GM21515 (cell line): Measurements from ENCODE around the gene LENG9.

Experiments used
- ATAC-seq: cut with Tn5 transposase; IDR thresholded peaks from one replicate; pipeline ENCODE4 v1.9.1; 2021; ENCODE audit not compliant: unreplicated experiment

The LENG9 gene

GRCh38 chr19:54439174-54439851 is 24.3 kb downstream of the LENG9 start:
- ATAC-seq: no peak

GRCh38 chr19:54436628-54437252 is 26.8 kb downstream of the LENG9 start:
- no peak for ATAC-seq

GRCh38 chr19:54436031-54436523 is 27.5 kb downstream of the LENG9 start:
- no peak for ATAC-seq

- ATAC-seq: no peak
These were observed 28.0 kb downstream of the LENG9 start for GRCh38 chr19:54435551-54436016.

GRCh38 chr19:54434873-54435214 is 28.7 kb downstream of the LENG9 start:
- ATAC-seq: no peak

- ATAC-seq: no peak
These were observed 29.3 kb downstream of the LENG9 start for GRCh38 chr19:54434112-54434872.

GRCh38 chr19:54433697-54434096 is 29.9 kb downstream of the LENG9 start:
- no peak for ATAC-seq

- ATAC-seq: no peak
These were observed 31.3 kb downstream of the LENG9 start for GRCh38 chr19:54432144-54432738.

- ATAC-seq: no peak
These were observed 32.2 kb downstream of the LENG9 start for GRCh38 chr19:54431255-54431838.

GRCh38 chr19:54430306-54431254 is 33.0 kb downstream of the LENG9 start:
- ATAC-seq: no peak

GRCh38 chr19:54429545-54430227 is 33.9 kb downstream of the LENG9 start:
- ATAC-seq: no peak

- no peak for ATAC-seq
These were observed 34.4 kb downstream of the LENG9 start for GRCh38 chr19:54429176-54429495.

- ATAC-seq: no peak
These were observed 35.0 kb downstream of the LENG9 start for GRCh38 chr19:54428323-54429175.

GRCh38 chr19:54427586-54427985 is 36.0 kb downstream of the LENG9 start:
- ATAC-seq: no peak

GRCh38 chr19:54426291-54426931 is 37.2 kb downstream of the LENG9 start:
- ATAC-seq: no peak

GRCh38 chr19:54425382-54425723 is 38.2 kb downstream of the LENG9 start:
- no peak for ATAC-seq

GRCh38 chr19:54424660-54425381 is 38.8 kb downstream of the LENG9 start:
- no peak for ATAC-seq

GRCh38 chr19:54424201-54424600 is 39.4 kb downstream of the LENG9 start:
- no peak for ATAC-seq
